HFF-Myc (cell line): ENCODE results near the gene SCARB1.

ENCODE experiments used
- DNase-seq: peaks from one replicate; pipeline ENCODE4 v3.0.0-alpha.2; 2011; ENCODE audit warnings: low read depth; ENCODE audit errors: extremely low read depth
- H3K4me3 ChIP-seq: replicated peaks from 2 replicates; pipeline ENCODE4 v1.5.1; 2011; ENCODE audit warnings: low read depth, mild to moderate bottlenecking, control low read depth, low read length
- CTCF ChIP-seq: IDR thresholded peaks from 2 replicates; pipeline ENCODE4 v1.5.1; 2012; ENCODE audit warnings: mild to moderate bottlenecking, low read depth, low read length, control low read depth; ENCODE audit errors: missing control alignments

Gene SCARB1

DNA sequence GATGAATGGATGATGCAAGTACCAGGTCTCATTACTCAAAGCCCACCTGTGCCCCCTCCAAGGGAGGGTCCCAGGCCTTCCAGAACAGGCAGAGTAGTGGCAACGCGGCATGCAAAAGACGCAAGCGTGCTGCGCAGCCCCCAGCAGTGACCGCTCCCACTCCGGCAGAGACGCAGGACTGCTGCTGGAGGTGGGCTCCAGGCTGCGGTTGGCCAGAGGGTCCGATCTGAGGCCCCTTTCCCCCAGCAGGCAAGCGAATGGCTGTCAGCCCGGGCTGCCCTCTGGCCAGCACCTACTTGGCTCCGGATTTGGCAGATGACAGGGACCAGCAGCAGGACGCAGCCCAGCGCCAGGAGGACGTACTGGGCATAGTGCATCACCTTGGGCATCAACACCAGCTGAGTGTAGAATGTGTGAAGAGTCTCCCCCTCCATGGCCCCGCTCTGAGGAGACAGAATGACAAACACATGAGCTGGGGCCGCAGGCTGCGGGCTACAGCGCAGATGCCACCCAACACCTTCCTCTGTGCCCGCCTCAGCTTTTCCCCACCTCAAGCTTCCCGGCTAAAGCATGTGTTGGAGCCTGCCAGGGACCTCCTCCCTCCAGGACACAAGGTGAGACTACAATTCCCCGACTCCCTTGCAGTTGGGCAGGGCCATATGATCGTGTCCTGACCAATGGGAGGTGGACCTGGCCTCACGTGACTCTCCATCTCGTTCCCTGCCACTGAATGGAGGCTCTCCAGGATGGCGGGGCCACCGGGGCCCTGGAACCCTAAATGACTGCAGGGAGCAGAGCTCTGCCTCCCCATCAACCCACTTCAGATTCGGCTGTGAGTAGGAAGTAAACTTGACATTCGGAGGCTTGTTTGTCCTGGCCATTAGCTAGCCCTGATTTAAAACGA, 77.4 kb downstream of the SCARB1 start:
- no peak for DNase-seq
- TF ChIP-seq CTCF, result no peak
- H3K4me3 ChIP-seq, result no peak overlapping the region

DNA sequence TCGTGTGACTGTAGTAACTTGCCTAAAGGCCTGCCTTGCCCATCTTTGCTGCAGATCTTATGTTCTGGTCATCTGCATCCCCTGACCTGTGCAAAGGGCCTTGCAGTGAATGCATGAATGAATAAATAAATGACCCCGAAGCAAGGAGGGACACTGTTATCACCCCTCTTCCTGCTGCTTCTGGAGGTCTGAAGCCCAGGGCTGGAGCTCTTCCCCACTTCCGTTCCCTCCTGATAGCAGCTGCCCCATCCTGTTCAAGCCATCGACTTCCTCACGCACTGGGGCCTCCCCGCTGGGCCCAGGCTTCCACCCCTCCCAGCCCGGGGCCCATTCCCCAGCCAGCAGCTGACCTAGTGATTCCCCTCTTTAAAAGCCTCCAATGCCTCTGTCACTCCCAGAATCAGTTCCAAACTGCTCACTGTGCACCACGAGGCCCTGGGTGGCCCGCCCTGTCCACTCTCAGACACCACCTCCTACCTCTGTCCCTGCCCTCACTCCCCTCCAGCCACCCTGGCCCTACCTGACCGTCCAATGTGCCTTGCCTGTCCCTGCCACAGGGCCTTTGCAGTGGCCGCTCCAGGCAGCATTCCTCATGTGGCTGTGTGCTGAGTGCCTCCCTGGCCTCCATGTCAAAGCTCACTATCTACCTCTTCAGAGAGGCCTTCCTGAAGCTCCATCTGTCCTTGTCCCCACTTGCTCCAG, 78.6 kb downstream of the SCARB1 start:
- no peak overlapping the region for H3K4me3 ChIP-seq
- no peak for DNase-seq
- no peak for TF ChIP-seq CTCF

DNA sequence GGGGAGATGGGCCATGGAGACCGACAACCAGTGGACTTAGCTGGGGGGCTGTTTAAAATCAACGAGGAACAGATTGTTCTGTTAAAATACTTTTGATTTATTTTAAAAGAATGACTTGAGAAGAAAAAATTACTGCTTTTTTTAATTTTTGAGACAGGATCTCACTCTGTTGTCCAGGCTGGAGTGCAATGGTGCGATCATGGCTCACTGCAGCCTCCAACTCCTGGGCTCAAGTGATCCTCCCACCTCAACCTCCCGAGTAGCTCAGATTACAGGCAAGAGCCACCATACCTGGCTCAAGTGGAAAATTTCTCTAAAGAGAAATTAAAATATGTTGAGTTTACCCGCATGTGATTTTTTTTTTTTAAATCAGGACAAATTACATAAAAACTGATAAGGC, 80.6 kb downstream of the SCARB1 start:
- DNase-seq, result no peak
- no peak for TF ChIP-seq CTCF
- H3K4me3 ChIP-seq, result no peak overlapping the region

- no peak overlapping the region for H3K4me3 ChIP-seq
- DNase-seq, result no peak
- no peak for TF ChIP-seq CTCF
These were observed 81.5 kb downstream of the SCARB1 start for GRCh38 chr12:124782132-124782531.

- no peak overlapping the region for H3K4me3 ChIP-seq
- no peak for DNase-seq
- no peak for TF ChIP-seq CTCF
These were observed 82.6 kb downstream of the SCARB1 start for GRCh38 chr12:124780752-124781685.

DNA sequence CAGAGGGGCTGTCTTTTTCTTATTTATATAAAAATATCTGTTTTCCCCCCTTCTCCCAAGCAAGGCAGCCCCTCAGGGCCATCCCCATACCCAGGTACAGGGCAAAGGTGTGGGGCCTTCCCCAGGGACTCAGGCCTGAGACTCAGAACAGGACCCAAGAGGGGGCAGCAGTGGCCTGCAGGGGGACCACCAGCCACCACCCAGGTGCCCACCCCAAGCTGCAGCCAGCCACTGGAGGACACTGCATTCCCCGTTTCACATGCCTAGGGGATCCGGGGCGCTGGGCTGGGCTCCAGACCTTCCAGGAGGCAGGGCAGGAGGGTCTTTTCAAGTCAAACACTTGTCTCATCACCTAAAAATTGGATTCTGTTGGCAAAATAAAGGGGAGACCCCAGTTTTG, 83.3 kb downstream of the SCARB1 start:
- no peak for TF ChIP-seq CTCF
- H3K4me3 ChIP-seq, result no peak overlapping the region
- DNase-seq, result no peak
